Measurements from ENCODE around the gene HERPUD1.

- no peak for TF ChIP-seq ZNF558 (tag by site-specific recombination; IDR thresholded peaks at IDR 0.05)
- no peak for TF ChIP-seq ZNF280D (tag by site-specific recombination; IDR thresholded peaks at IDR 0.05)
- no peak for TF ChIP-seq ZNF324 (tag by site-specific recombination; IDR thresholded peaks at IDR 0.05)
- TF ChIP-seq, protein P1, sequence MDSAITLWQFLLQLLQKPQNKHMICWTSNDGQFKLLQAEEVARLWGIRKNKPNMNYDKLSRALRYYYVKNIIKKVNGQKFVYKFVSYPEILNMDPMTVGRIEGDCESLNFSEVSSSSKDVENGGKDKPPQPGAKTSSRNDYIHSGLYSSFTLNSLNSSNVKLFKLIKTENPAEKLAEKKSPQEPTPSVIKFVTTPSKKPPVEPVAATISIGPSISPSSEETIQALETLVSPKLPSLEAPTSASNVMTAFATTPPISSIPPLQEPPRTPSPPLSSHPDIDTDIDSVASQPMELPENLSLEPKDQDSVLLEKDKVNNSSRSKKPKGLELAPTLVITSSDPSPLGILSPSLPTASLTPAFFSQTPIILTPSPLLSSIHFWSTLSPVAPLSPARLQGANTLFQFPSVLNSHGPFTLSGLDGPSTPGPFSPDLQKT (IDR thresholded peaks at IDR 0.05; ENCODE audit: borderline replicate concordance, low read depth, low read length) = no peak
- TF ChIP-seq, protein P2, sequence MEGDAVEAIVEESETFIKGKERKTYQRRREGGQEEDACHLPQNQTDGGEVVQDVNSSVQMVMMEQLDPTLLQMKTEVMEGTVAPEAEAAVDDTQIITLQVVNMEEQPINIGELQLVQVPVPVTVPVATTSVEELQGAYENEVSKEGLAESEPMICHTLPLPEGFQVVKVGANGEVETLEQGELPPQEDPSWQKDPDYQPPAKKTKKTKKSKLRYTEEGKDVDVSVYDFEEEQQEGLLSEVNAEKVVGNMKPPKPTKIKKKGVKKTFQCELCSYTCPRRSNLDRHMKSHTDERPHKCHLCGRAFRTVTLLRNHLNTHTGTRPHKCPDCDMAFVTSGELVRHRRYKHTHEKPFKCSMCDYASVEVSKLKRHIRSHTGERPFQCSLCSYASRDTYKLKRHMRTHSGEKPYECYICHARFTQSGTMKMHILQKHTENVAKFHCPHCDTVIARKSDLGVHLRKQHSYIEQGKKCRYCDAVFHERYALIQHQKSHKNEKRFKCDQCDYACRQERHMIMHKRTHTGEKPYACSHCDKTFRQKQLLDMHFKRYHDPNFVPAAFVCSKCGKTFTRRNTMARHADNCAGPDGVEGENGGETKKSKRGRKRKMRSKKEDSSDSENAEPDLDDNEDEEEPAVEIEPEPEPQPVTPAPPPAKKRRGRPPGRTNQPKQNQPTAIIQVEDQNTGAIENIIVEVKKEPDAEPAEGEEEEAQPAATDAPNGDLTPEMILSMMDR (tag by site-specific recombination; IDR thresholded peaks at IDR 0.05) = no peak
- TF ChIP-seq ZNF837 (tag by site-specific recombination; IDR thresholded peaks at IDR 0.05) = no peak
- no peak for TF ChIP-seq SETDB1 (IDR thresholded peaks at IDR 0.05; ENCODE audit: insufficient read length, low read length)
- no peak for TF ChIP-seq SP2 (tag by site-specific recombination; IDR thresholded peaks at IDR 0.05)
- TF ChIP-seq, protein P3, sequence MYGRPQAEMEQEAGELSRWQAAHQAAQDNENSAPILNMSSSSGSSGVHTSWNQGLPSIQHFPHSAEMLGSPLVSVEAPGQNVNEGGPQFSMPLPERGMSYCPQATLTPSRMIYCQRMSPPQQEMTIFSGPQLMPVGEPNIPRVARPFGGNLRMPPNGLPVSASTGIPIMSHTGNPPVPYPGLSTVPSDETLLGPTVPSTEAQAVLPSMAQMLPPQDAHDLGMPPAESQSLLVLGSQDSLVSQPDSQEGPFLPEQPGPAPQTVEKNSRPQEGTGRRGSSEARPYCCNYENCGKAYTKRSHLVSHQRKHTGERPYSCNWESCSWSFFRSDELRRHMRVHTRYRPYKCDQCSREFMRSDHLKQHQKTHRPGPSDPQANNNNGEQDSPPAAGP (tag by site-specific recombination; IDR thresholded peaks at IDR 0.05) = no peak
- TF ChIP-seq TRIM28 (IDR thresholded peaks at IDR 0.05; ENCODE audit: borderline replicate concordance, low read length) = no peak
- TF ChIP-seq ZNF621 (tag by site-specific recombination; IDR thresholded peaks at IDR 0.05) = no peak
- TF ChIP-seq PBX3 (CRISPR knock-in tag; IDR thresholded peaks at IDR 0.05) = no peak
- no peak for TF ChIP-seq ZNF544 (tag by site-specific recombination; IDR thresholded peaks at IDR 0.05)
- no peak for TF ChIP-seq PATZ1 (tag by site-specific recombination; IDR thresholded peaks at IDR 0.05)
Observed at GRCh38 chr16:56896244-56896643, 35.7 kb upstream of the HERPUD1 start.

Measured in HEK293 (cell line).